ENCODE data around the gene SSTR4. TPM values are rescaled to one million over a fixed set of nuclear protein-coding genes. Genes with fewer than 3 reads are reported as not detected.

Gene SSTR4
- total RNA-seq, 1 donor = not detected

GRCh38 chr20:23061734-23062561, 26.8 kb downstream of the SSTR4 start:
- no peak overlapping the region for H3K4me3 ChIP-seq (ENCODE audit: low read length)
- peaks cover 29% of the 10 kb centered on the region for H3K4me1 ChIP-seq (ENCODE audit: insufficient read depth, low read length)
- no peaks in the 10 kb centered on the region for H3K27me3 ChIP-seq (ENCODE audit: insufficient read depth, low read length)
- peaks cover under 1% of the 10 kb centered on the region for H3K9me3 ChIP-seq (ENCODE audit: low read depth, low read length)

DNA sequence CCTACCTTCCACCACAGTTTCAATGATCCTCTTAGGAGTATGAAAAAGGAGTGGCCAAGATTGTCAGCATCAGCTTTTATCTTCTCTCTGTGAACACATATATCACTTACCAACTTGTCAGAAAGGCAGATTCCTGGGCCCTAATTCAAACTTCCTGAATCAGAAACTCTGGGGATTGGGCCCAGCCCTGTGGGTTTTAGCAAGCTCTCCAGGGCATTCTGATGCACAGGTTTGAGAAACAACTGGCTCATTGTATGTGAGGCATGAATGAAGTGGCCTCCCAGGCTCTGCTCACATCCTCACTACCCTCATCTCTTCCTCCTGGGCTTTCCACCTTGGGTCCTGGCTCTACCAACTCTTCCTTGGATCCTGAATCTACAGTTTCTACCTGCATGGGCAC, 27.5 kb downstream of the SSTR4 start:
- H3K4me1 ChIP-seq (ENCODE audit: insufficient read depth, low read length) = peaks cover 29% of the 10 kb centered on the region
- no peaks in the 10 kb centered on the region for H3K9me3 ChIP-seq (ENCODE audit: low read depth, low read length)
- H3K27me3 ChIP-seq (ENCODE audit: insufficient read depth, low read length) = no peaks in the 10 kb centered on the region
- no peak overlapping the region for H3K4me3 ChIP-seq (ENCODE audit: low read length)

DNA sequence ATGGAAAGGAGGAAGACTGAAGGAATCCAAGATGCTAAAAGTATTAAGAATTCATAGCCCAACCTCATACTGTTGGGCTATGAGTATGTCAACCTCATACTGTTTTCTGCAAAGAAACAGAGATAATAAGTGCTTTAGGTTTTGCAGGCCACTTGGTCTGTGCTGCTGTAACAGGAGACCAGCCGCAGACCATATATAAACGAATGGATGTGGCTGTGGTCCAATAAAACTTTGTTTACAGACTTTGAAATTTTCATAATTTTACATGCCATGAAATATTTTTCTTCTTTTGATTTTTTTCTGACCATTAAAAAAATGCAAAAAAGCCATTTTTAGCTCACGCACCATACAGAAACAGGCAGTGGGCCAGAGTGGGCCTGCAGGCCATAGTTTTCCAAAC, 28.1 kb downstream of the SSTR4 start:
- Histone ChIP-seq H3K4me3 (ENCODE audit: low read length) (no peak overlapping the region), H3K9me3 (ENCODE audit: low read depth, low read length) (no peaks in the 10 kb centered on the region), H3K27me3 (ENCODE audit: insufficient read depth, low read length) (no peaks in the 10 kb centered on the region), H3K4me1 (ENCODE audit: insufficient read depth, low read length) (peaks cover 29% of the 10 kb centered on the region)

GRCh38 chr20:23063581-23063980, 28.5 kb downstream of the SSTR4 start:
- H3K27me3 ChIP-seq (ENCODE audit: insufficient read depth, low read length) = no peaks in the 10 kb centered on the region
- H3K4me3 ChIP-seq (ENCODE audit: low read length) = no peak overlapping the region
- H3K9me3 ChIP-seq (ENCODE audit: low read depth, low read length) = no peaks in the 10 kb centered on the region
- H3K4me1 ChIP-seq (ENCODE audit: insufficient read depth, low read length) = peaks cover 29% of the 10 kb centered on the region

DNA sequence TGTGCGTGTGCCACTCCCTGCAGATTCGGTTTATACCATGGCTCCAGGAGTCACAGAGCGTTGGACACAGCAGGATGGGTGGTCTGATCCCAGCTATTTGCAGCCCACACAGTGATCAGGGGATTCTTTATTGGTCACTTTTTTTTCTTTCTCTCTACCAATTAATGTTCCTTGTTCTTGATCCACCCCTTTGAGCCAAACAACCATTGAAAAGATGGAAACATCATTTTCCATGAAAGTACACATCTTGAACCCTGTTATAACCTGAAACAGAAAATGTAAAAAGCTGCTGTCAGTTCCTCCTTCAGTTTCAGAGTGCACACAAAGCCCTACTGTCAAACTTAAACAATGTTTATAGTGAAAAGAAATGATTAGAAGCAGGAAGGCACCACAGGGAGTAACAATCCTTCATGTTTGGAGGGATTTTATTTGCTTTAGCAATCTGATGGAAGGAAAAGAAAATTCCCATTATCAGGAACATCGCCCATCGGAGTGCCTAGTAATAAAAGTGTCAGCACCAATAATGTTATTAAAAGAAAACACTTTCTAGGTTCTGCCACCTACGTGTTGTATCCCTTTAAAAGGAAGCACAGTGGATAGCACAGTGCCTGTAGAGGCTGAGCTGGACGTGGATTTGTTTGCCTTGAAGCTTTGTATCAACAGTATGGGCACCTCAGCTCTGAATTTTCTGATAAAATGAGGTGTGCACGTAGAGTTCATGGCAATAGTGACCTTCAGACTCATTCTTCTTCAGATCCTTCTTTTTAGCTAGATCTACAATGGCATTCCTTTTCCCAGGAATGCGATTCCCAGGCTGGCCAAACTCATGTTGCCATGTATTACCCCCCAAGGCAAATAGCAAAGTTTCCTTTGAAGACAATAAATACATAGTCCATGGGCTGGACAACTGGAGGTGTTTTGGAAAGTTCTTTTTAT, 30.4 kb downstream of the SSTR4 start:
- H3K4me3 ChIP-seq (ENCODE audit: low read length) = no peak overlapping the region
- H3K27me3 ChIP-seq (ENCODE audit: insufficient read depth, low read length) = no peaks in the 10 kb centered on the region
- peaks cover 20% of the 10 kb centered on the region for H3K4me1 ChIP-seq (ENCODE audit: insufficient read depth, low read length)
- no peaks in the 10 kb centered on the region for H3K9me3 ChIP-seq (ENCODE audit: low read depth, low read length)

DNA sequence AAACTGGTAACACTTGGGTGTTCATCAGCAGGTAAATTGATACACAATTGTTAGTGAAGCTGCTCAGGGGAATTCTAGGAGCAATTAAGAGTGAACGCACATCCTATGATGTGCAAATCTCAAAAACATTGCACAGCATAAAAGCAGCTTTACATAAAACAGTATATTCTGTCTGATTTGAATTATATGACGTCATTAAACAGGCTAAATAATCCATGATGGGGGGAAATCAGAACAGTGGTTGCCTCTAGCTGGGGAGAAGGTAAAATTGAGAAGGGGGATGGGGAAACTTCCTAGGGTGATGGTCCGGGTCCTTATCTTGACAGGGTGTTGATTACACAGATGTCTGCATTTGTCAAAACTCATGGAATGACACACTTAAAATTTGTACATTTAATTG, 31.7 kb downstream of the SSTR4 start:
- Histone ChIP-seq H3K27me3 (ENCODE audit: insufficient read depth, low read length) (no peaks in the 10 kb centered on the region), H3K4me1 (ENCODE audit: insufficient read depth, low read length) (peaks cover 8% of the 10 kb centered on the region), H3K9me3 (ENCODE audit: low read depth, low read length) (no peaks in the 10 kb centered on the region)

GRCh38 chr20:23068283-23068682, 33.2 kb downstream of the SSTR4 start:
- H3K27me3 ChIP-seq (ENCODE audit: insufficient read depth, low read length) = no peaks in the 10 kb centered on the region
- peaks cover 7% of the 10 kb centered on the region for H3K4me1 ChIP-seq (ENCODE audit: insufficient read depth, low read length)
- H3K9me3 ChIP-seq (ENCODE audit: low read depth, low read length) = no peaks in the 10 kb centered on the region

More for the DNA sequence above, 31.7 kb downstream of the SSTR4 start:
- no peak overlapping the region for H3K4me3 ChIP-seq (ENCODE audit: low read length)

DNA sequence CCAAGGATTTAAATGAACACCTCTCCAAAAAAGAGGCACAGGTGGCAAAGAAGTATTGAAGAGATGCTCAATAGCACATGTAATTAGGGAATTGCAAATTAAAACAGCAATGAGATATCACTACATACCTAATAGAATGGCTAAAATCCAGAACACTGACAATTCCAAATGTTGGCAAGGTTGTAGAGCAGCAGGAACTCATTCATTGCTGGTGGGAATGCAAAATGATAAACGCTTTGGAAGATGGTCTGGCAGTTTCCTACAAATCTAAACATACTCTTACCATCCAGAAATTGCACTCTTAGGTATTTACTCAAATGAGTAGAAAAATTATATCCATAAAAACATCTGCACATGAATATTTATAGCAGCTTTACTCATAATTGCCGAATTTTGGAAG, 34.0 kb downstream of the SSTR4 start:
- no peaks in the 10 kb centered on the region for H3K27me3 ChIP-seq (ENCODE audit: insufficient read depth, low read length)

More at GRCh38 chr20:23068283-23068682, 33.2 kb downstream of the SSTR4 start:
- H3K4me3 ChIP-seq (ENCODE audit: low read length) = no peak overlapping the region

DNA sequence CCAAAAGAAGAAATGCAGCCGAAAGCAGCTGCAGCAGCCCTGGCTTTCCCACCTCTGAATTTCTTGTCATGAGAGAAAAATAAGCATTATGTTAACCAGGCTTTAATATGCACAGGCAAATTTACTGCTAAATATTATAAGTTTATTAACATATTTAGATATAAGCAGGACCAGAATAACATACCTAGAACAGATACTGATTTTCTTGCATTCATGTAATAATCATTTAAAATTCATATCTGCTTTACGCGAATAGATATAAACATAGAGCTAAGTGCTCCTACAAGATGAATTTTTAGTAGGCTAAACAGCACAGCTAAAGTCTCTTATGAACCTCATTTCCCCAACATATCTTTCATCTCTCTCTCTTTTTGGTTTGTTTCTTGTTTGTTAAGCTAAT, 36.3 kb downstream of the SSTR4 start:
- Histone ChIP-seq H3K4me1 (ENCODE audit: insufficient read depth, low read length) (no peaks in the 10 kb centered on the region), H3K9me3 (ENCODE audit: low read depth, low read length) (no peaks in the 10 kb centered on the region), H3K4me3 (ENCODE audit: low read length) (no peak overlapping the region), H3K27me3 (ENCODE audit: insufficient read depth, low read length) (no peaks in the 10 kb centered on the region)

More for the DNA sequence above, 34.0 kb downstream of the SSTR4 start:
- H3K4me1 ChIP-seq (ENCODE audit: insufficient read depth, low read length) = no peaks in the 10 kb centered on the region
- H3K4me3 ChIP-seq (ENCODE audit: low read length) = no peak overlapping the region
- no peaks in the 10 kb centered on the region for H3K9me3 ChIP-seq (ENCODE audit: low read depth, low read length)

DNA sequence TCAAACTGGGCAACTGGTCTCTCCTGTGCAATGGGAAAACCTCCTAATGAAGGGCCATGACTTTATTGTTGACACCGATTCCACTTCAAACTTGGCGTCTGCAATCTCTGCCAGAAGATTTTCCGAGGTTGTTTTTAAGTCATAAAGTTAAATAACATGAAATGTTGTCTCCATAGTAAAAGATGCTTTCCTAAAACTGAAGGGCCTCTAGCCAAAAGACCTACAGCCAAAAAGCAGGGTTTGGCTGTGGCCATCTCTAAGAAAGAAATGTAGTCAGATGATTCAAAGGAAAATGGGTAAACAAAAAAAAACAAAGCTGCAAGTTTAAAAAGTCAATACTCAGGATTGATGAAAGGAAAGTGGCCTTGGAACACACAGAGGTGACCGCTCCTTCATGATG, 36.9 kb downstream of the SSTR4 start:
- no peaks in the 10 kb centered on the region for H3K27me3 ChIP-seq (ENCODE audit: insufficient read depth, low read length)
- no peaks in the 10 kb centered on the region for H3K4me1 ChIP-seq (ENCODE audit: insufficient read depth, low read length)
- H3K9me3 ChIP-seq (ENCODE audit: low read depth, low read length) = no peaks in the 10 kb centered on the region
- no peak overlapping the region for H3K4me3 ChIP-seq (ENCODE audit: low read length)

- no peaks in the 10 kb centered on the region for H3K9me3 ChIP-seq (ENCODE audit: low read depth, low read length)
- H3K4me3 ChIP-seq (ENCODE audit: low read length) = no peak overlapping the region
- no peaks in the 10 kb centered on the region for H3K4me1 ChIP-seq (ENCODE audit: insufficient read depth, low read length)
- no peaks in the 10 kb centered on the region for H3K27me3 ChIP-seq (ENCODE audit: insufficient read depth, low read length)
Measured at GRCh38 chr20:23072892-23073586, 37.9 kb downstream of the SSTR4 start.

- Histone ChIP-seq H3K9me3 (ENCODE audit: low read depth, low read length) (no peaks in the 10 kb centered on the region), H3K4me3 (ENCODE audit: low read length) (no peak overlapping the region), H3K27me3 (ENCODE audit: insufficient read depth, low read length) (no peaks in the 10 kb centered on the region), H3K4me1 (ENCODE audit: insufficient read depth, low read length) (no peaks in the 10 kb centered on the region)
Measured at GRCh38 chr20:23074052-23074451, 38.9 kb downstream of the SSTR4 start.

- Histone ChIP-seq H3K27me3 (ENCODE audit: insufficient read depth, low read length) (no peaks in the 10 kb centered on the region), H3K4me1 (ENCODE audit: insufficient read depth, low read length) (peaks cover 22% of the 10 kb centered on the region), H3K9me3 (ENCODE audit: low read depth, low read length) (no peaks in the 10 kb centered on the region), H3K4me3 (ENCODE audit: low read length) (no peak overlapping the region)
Measured at GRCh38 chr20:23077277-23077676, 42.2 kb downstream of the SSTR4 start.

DNA sequence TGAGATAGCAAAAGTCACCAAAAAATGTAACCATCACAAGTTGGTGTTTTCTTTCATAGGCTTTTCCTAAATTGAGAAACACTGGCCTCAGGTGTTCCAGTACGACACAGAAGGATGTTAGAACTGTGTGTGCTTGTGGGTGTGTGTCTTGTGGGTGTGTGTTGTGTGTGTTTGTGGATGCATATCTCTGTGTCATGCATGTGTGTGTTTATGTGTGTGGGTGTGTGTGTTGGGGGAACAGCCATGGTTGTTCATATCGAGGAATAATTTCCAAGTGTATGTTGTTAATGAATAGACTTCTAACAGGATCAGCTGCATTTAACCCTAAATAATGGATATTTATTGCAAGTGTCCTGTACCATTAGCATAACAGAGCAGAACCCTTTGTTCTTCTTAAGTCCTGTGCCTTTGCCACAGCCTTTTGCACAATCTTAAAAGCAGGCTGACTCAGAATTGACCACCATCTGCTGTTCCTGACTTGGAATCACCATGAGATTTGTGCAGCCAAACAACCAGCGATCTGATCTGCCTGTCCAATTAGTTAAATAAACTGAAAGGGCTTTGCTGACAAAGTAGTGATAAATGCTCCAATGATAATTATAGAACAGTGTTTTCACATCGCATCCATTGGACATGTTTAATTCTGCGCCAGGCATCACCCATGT, 43.4 kb downstream of the SSTR4 start:
- Histone ChIP-seq H3K4me3 (ENCODE audit: low read length) (no peak overlapping the region), H3K9me3 (ENCODE audit: low read depth, low read length) (no peaks in the 10 kb centered on the region), H3K27me3 (ENCODE audit: insufficient read depth, low read length) (no peaks in the 10 kb centered on the region), H3K4me1 (ENCODE audit: insufficient read depth, low read length) (peaks cover 34% of the 10 kb centered on the region)
